PC-3 (cell line): ENCODE data around the gene UBAP1. TPM values are rescaled to one million over a fixed set of nuclear protein-coding genes. Genes with fewer than 3 reads are reported as not detected.

ENCODE experiments used
- ATAC-seq: fragments of 200-7000 bp; cut with Tn5 transposase; 2 replicates; pipeline ENCODE4 v1.9.1; 2020; ENCODE audit warnings: mild to moderate bottlenecking, moderate library complexity
- BruUV-seq: library from RNA; stranded (reverse); fragments of 400-500 nt; replicated peaks from 2 replicates; lab custom pipeline; 2021; lab: Mats Ljungman, UMichigan
- CTCF ChIA-PET: fragments of 300-600 bp; sonication (Branson Sonifier 250); formaldehyde crosslinking; loops from one replicate; lab custom pipeline; 2022; ENCODE audit warnings: antibody characterized with exemption; lab: Charles Lee
- POLR2A ChIA-PET: fragments of 300-600 bp; sonication (Branson Sonifier 250); formaldehyde crosslinking; loops from one replicate; lab custom pipeline; 2022; ENCODE audit warnings: antibody characterized with exemption; ENCODE audit not compliant: unreplicated experiment; lab: Charles Lee
- DNase-seq: peaks from one replicate; pipeline ENCODE4 v3.0.0-alpha.2; 2015
- H2AFZ ChIP-seq: fragments of 300-600 bp; sonication (generic); 2 replicates; pipeline ENCODE4 v1.6.0; 2016; ENCODE audit warnings: antibody characterized with exemption, low read length
- H3F3A ChIP-seq: fragments of 300-600 bp; sonication (generic); one replicate; pipeline ENCODE4 v1.6.0; 2017; ENCODE audit warnings: antibody characterized with exemption, low read length, control low read depth, mild to moderate bottlenecking; ENCODE audit not compliant: unreplicated experiment
- H3K27ac ChIP-seq: fragments of 300-600 bp; sonication (generic); 2 replicates; pipeline ENCODE4 v1.5.1; 2016; ENCODE audit warnings: mild to moderate bottlenecking, low read length
- H3K27me3 ChIP-seq: fragments of 300-600 bp; sonication (generic); 2 replicates; pipeline ENCODE4 v1.6.1; 2016; ENCODE audit warnings: low read length, mixed read lengths
- H3K36me3 ChIP-seq: fragments of 300-600 bp; sonication (generic); 2 replicates; pipeline ENCODE4 v1.6.1; 2016; ENCODE audit warnings: low read depth, mixed run types, low read length, mixed read lengths
- H3K4me1 ChIP-seq: fragments of 300-600 bp; sonication (generic); 2 replicates; pipeline ENCODE4 v1.5.1; 2016; ENCODE audit warnings: low read length; ENCODE audit not compliant: insufficient read depth
- H3K4me2 ChIP-seq: fragments of 300-600 bp; sonication (generic); 2 replicates; pipeline ENCODE4 v1.6.0; 2016; ENCODE audit warnings: low read length
- H3K4me3 ChIP-seq: fragments of 300-600 bp; sonication (generic); 2 replicates; pipeline ENCODE4 v1.5.1; 2016; ENCODE audit warnings: mild to moderate bottlenecking, low read length, mixed read lengths
- H3K79me2 ChIP-seq: fragments of 300-600 bp; sonication (generic); 2 replicates; pipeline ENCODE4 v1.6.1; 2017; ENCODE audit warnings: low read length, mixed read lengths
- H3K9ac ChIP-seq: fragments of 300-600 bp; sonication (generic); 2 replicates; pipeline ENCODE4 v1.6.0; 2016; ENCODE audit warnings: mild to moderate bottlenecking, low read length
- H3K9me2 ChIP-seq: fragments of 300-600 bp; sonication (generic); replicated peaks from 2 replicates; pipeline ENCODE4 v1.6.1; 2016; ENCODE audit warnings: mixed run types, low read length, mixed read lengths
- H3K9me3 ChIP-seq: fragments of 300-600 bp; sonication (generic); 2 replicates; pipeline ENCODE4 v1.6.1; 2016; ENCODE audit warnings: low read length, mixed read lengths
- H4K20me1 ChIP-seq: fragments of 300-600 bp; sonication (generic); 2 replicates; pipeline ENCODE4 v1.6.1; 2016; ENCODE audit warnings: low read length, mixed read lengths
- CTCF ChIP-seq: fragments of 300-600 bp; sonication (generic); conservative IDR thresholded peaks from 2 replicates; pipeline ENCODE4 v1.5.1; 2017; ENCODE audit warnings: antibody characterized with exemption, low read depth, mild to moderate bottlenecking, low read length
- EZH2 ChIP-seq: fragments of 300-600 bp; sonication (generic); IDR thresholded peaks from one replicate; pipeline ENCODE4 v1.6.1; 2017; ENCODE audit warnings: antibody characterized with exemption, mild to moderate bottlenecking, low read length; ENCODE audit not compliant: unreplicated experiment
- EZH2phosphoT487 ChIP-seq: fragments of 300-600 bp; sonication (generic); IDR thresholded peaks from 2 replicates; pipeline ENCODE4 v1.6.1; 2018; ENCODE audit warnings: mild to moderate bottlenecking, antibody characterized with exemption, low read length, borderline replicate concordance
- intact Hi-C: fragments of 100-400 bp; cut with micrococcal nuclease; formaldehyde crosslinking; loops from 2 replicates; pipeline ENCODE4 v1.9.0; 2023
- total RNA-seq: library from RNA; depleted of rRNA; stranded (reverse); fragments of >200 nt; gene quantifications from 2 replicates; pipeline ENCODE4 v1.2.3, GENCODE V29; 2014

Gene UBAP1
- total RNA-seq, 1 experiment from 2014 or later, result 15.2 TPM

- Histone ChIP-seq H3K9ac (no peak overlapping the region), H2AFZ (no peak overlapping the region), H3K4me2 (no peak overlapping the region), H3F3A (peaks cover 4% of the 10 kb centered on the region), H3K9me2 (no peaks in the 10 kb centered on the region), H3K27ac (no peak overlapping the region), H3K79me2 (peaks cover 89% of the 10 kb centered on the region), H3K4me3 (no peak overlapping the region), H3K27me3 (no peaks in the 10 kb centered on the region), H3K9me3 (no peaks in the 10 kb centered on the region), H3K4me1 (peaks cover 3% of the 10 kb centered on the region), H4K20me1 (0 out of 2 replicates have a peak, but pooled peaks cover 7% of the 10 kb centered on the region), H3K36me3 (peaks cover 3% of the 10 kb centered on the region; the same call in 1 of the 2 replicates)
- intact Hi-C loops, result no loop called here
- DNase-seq, result no peak
- no peak for TF ChIP-seq CTCF
- TF ChIP-seq EZH2, result no peak
- TF ChIP-seq EZH2phosphoT487, result no peak
- ChIA-PET POLR2A (no interaction called here), CTCF (no interaction called here)
- no peak for ATAC-seq
- no TSS peak for BruUV-seq
These were observed 19.2 kb downstream of the UBAP1 start for GRCh38 chr9:34197756-34198711.

GRCh38 chr9:34200092-34200491 lies 21.2 kb downstream of the UBAP1 start:
- ATAC-seq (no peak), DNase-seq (no peak)
- CTCF ChIA-PET, result interaction anchor here (0.6 kb wide), 1 partner anchor 54 kb away, joined by 3 read pairs; no protein-coding TSS in a partner anchor
- H2AFZ ChIP-seq, result no peak overlapping the region
- H3K27me3 ChIP-seq, result no peaks in the 10 kb centered on the region
- 0 out of 2 replicates have a peak, but pooled peaks cover 7% of the 10 kb centered on the region for H4K20me1 ChIP-seq
- H3K4me3 ChIP-seq, result no peak overlapping the region
- H3K27ac ChIP-seq, result no peak overlapping the region
- H3K9me2 ChIP-seq, result no peaks in the 10 kb centered on the region
- H3K36me3 ChIP-seq, result peaks cover 3% of the 10 kb centered on the region; the same call in 1 of the 2 replicates
- H3K4me2 ChIP-seq, result no peak overlapping the region
- no peak for TF ChIP-seq EZH2phosphoT487
- TF ChIP-seq CTCF, result no peak
- no peak for TF ChIP-seq EZH2
- H3K4me1 ChIP-seq, result peaks cover 23% of the 10 kb centered on the region
- H3F3A ChIP-seq, result peaks cover 7% of the 10 kb centered on the region
- H3K9me3 ChIP-seq, result no peaks in the 10 kb centered on the region
- intact Hi-C loops, result no loop called here
- BruUV-seq, result no TSS peak
- no peak overlapping the region for H3K9ac ChIP-seq
- H3K79me2 ChIP-seq, result peaks cover 87% of the 10 kb centered on the region
- POLR2A ChIA-PET, result no interaction called here
